ENCODE data around the gene JPH4. TPM values are rescaled to one million over a fixed set of nuclear protein-coding genes. Genes with fewer than 3 reads are reported as not detected.

Gene JPH4
- total RNA-seq, 2 experiments from 2014 or later: not detected

GRCh38 chr14:23561873-23562821 lies 16.4 kb downstream of the JPH4 start:
- Histone ChIP-seq H3K4me3 (ENCODE audit: low read depth, low read length, poor library complexity, severe bottlenecking) (no peak overlapping the region), H3K36me3 (ENCODE audit: insufficient read depth, low read length) (peaks cover 81% of the 10 kb centered on the region), H3K79me2 (ENCODE audit: insufficient read depth, low read depth, low read length) (peaks cover 16% of the 10 kb centered on the region), H3K4me2 (ENCODE audit: low read length) (no peak overlapping the region), H2AFZ (ENCODE audit: low read length) (no peak overlapping the region), H3K9me3 (ENCODE audit: low read length) (no peaks in the 10 kb centered on the region), H3K27ac (ENCODE audit: low read depth, low read length, poor library complexity, severe bottlenecking) (no peak overlapping the region), H4K20me1 (ENCODE audit: insufficient read depth, low read length) (no peaks in the 10 kb centered on the region; the same call in 1 of the 2 replicates), H3K9me2 (ENCODE audit: insufficient read depth, low read length) (no peaks in the 10 kb centered on the region), H3K4me1 (ENCODE audit: insufficient read depth, low read length, poor library complexity, severe bottlenecking) (peaks cover 19% of the 10 kb centered on the region)
- TF ChIP-seq EZH2phosphoT487 (IDR thresholded peaks at IDR 0.05; ENCODE audit: borderline replicate concordance, low read depth, low read length) (no peak), CTCF (conservative IDR thresholded peaks at IDR 0.05; ENCODE audit: low read length) (no peak)
- BruUV-seq (replicated peaks): no TSS peak
- CTCF ChIA-PET (ENCODE audit: unreplicated experiment): interaction anchor here (1.9 kb wide), 1 partner anchor 83 kb away, joined by 10 read pairs; no protein-coding TSS in a partner anchor
- POLR2A ChIA-PET: interaction anchor here (0.6 to 0.9 kb wide), 3 partner anchors 13 to 92 kb away, joined by 3 read pairs; partner anchors contain the start of gene NGDN
- intact Hi-C loops (cut with micrococcal nuclease; ENCODE audit: unreplicated experiment): loop anchor here (1.0 to 10.0 kb wide), 2 partner anchors 84 to 803 kb away; partner anchors contain the start of gene NFATC4
- no peak for DNase-seq (ENCODE audit: low spot score)

- TF ChIP-seq CTCF (conservative IDR thresholded peaks at IDR 0.05; ENCODE audit: low read length): no peak
- no peak for TF ChIP-seq EZH2phosphoT487 (IDR thresholded peaks at IDR 0.05; ENCODE audit: borderline replicate concordance, low read depth, low read length)
- no TSS peak for BruUV-seq (replicated peaks)
- no peaks in the 10 kb centered on the region for H4K20me1 ChIP-seq (ENCODE audit: insufficient read depth, low read length)
- no peak overlapping the region for H3K27ac ChIP-seq (ENCODE audit: low read depth, low read length, poor library complexity, severe bottlenecking)
- H3K36me3 ChIP-seq (ENCODE audit: insufficient read depth, low read length): peaks cover 81% of the 10 kb centered on the region
- ChIA-PET POLR2A (interaction anchor here (0.6 to 0.9 kb wide), 2 partner anchors 14 to 91 kb away, joined by 3 read pairs; partner anchors contain the start of gene NGDN), CTCF (ENCODE audit: unreplicated experiment) (interaction anchor here (1.9 kb wide), 1 partner anchor 82 kb away, joined by 10 read pairs; no protein-coding TSS in a partner anchor)
- H2AFZ ChIP-seq (ENCODE audit: low read length): no peak overlapping the region
- no peaks in the 10 kb centered on the region for H3K9me2 ChIP-seq (ENCODE audit: insufficient read depth, low read length)
- H3K79me2 ChIP-seq (ENCODE audit: insufficient read depth, low read depth, low read length): peaks cover 16% of the 10 kb centered on the region
- no peak for DNase-seq (ENCODE audit: low spot score)
- no peak overlapping the region for H3K4me2 ChIP-seq (ENCODE audit: low read length)
- peaks cover 16% of the 10 kb centered on the region for H3K4me1 ChIP-seq (ENCODE audit: insufficient read depth, low read length, poor library complexity, severe bottlenecking)
- no peaks in the 10 kb centered on the region for H3K9me3 ChIP-seq (ENCODE audit: low read length)
- H3K4me3 ChIP-seq (ENCODE audit: low read depth, low read length, poor library complexity, severe bottlenecking): no peak overlapping the region
- intact Hi-C loops (cut with micrococcal nuclease; ENCODE audit: unreplicated experiment): loop anchor here (10.0 kb wide), 1 partner anchor 804 kb away; the partner anchor contains the start of gene NFATC4
Measured at GRCh38 chr14:23561259-23561658, 17.3 kb downstream of the JPH4 start.

Data from OCI-LY7 (cell line).